Uterus (tissue), 2 donors: ENCODE measurements around the gene TAF7L.

Experiments
- CTCF ChIP-seq, 4 experiments: fragments of 200-600 bp in 2 of 4; fragments of 450-650 bp in 2 of 4; sonication (generic) in 2 of 4; IDR thresholded peaks; one replicate each; pipeline ENCODE4 v1.5.1; 2016 to 2019; ENCODE audit warnings: antibody characterized with exemption in 4 of 4, mild to moderate bottlenecking in 2 of 4, moderate library complexity in 1 of 4
- POLR2A ChIP-seq, 2 donors: fragments of 450-650 bp; IDR thresholded peaks; one replicate each; pipeline ENCODE4 v1.6.1; 2016; ENCODE audit warnings: antibody characterized with exemption in 2 of 2, mild to moderate bottlenecking in 1 of 2, moderate library complexity in 1 of 2

DNA sequence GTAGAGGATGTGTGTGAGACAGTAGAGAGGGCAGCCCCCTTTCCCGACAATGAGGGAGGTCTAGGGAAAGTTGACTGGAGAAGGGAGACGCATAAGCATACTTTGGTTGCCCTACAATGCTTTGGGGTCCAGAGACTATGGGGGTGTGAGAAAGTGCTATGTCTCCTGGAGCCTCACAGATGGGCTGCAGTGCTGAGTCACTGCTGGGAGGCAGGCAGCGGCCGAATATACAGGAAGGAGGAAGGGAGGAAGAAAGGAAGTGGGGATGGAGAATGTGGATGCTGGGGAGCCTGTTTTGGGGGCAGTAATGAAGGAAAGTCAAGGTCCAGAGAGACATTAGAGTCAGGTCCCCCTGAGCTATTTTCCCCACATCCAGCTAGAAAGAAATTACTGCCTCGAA, 58.8 kb downstream of the TAF7L start:
- no peak for TF ChIP-seq CTCF (IDR thresholded peaks at IDR 0.05)
- TF ChIP-seq POLR2A (IDR thresholded peaks at IDR 0.05) = no peak
